Measurements from ENCODE around the gene KYNU.

GRCh38 chr2:142926445-142926844 lies 49.0 kb downstream of the KYNU start:
- TF ChIP-seq, protein P1, sequence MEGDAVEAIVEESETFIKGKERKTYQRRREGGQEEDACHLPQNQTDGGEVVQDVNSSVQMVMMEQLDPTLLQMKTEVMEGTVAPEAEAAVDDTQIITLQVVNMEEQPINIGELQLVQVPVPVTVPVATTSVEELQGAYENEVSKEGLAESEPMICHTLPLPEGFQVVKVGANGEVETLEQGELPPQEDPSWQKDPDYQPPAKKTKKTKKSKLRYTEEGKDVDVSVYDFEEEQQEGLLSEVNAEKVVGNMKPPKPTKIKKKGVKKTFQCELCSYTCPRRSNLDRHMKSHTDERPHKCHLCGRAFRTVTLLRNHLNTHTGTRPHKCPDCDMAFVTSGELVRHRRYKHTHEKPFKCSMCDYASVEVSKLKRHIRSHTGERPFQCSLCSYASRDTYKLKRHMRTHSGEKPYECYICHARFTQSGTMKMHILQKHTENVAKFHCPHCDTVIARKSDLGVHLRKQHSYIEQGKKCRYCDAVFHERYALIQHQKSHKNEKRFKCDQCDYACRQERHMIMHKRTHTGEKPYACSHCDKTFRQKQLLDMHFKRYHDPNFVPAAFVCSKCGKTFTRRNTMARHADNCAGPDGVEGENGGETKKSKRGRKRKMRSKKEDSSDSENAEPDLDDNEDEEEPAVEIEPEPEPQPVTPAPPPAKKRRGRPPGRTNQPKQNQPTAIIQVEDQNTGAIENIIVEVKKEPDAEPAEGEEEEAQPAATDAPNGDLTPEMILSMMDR (conservative IDR thresholded peaks at IDR 0.05 in 1 of 2, IDR thresholded peaks at IDR 0.05 in 1 of 2; ENCODE audit: low read depth in 1 of 2, low read length in 2 of 2) = no peak
- no peak for TF ChIP-seq EZH2 (IDR thresholded peaks at IDR 0.05; ENCODE audit: low read length, missing control alignments)

All from fibroblast of lung (primary cell).